BLaER1 treated with 17β-estradiol and CSF1 and Interleukin-3, amounts not matched to agents 10 nM and 100 nM (cell line): ENCODE measurements around the gene RPEL1.

Experiments used
- H3K27ac ChIP-seq, 11 experiments: shearing (Covaris generic); formaldehyde crosslinking; 2 replicates each; pipeline ENCODE4 v1.8.1; 2022
- H3K27me3 ChIP-seq, 11 experiments: shearing (Covaris generic); formaldehyde crosslinking; 2 replicates each; pipeline ENCODE4 v1.8.1; 2022
- H3K36me3 ChIP-seq, 11 experiments: shearing (Covaris generic); formaldehyde crosslinking; 2 replicates each; pipeline ENCODE4 v1.8.1; 2022
- H3K4me1 ChIP-seq, 10 experiments: shearing (Covaris generic); formaldehyde crosslinking; 2 replicates each; pipeline ENCODE4 v1.8.1; 2022
- H3K4me2 ChIP-seq, 11 experiments: shearing (Covaris generic); formaldehyde crosslinking; 2 replicates each; pipeline ENCODE4 v1.8.1; 2022
- H3K4me3 ChIP-seq, 10 experiments: shearing (Covaris generic); formaldehyde crosslinking; 2 replicates each; pipeline ENCODE4 v1.8.1; 2022
- H3K9ac ChIP-seq, 11 experiments: shearing (Covaris generic); formaldehyde crosslinking; 2 replicates each; pipeline ENCODE4 v1.8.1; 2022
- H3K9me3 ChIP-seq, 11 experiments: shearing (Covaris generic); formaldehyde crosslinking; replicated peaks in 1 of 11; 2 replicates each; pipeline ENCODE4 v1.8.1; 2022
- H4K20me1 ChIP-seq, 11 experiments: shearing (Covaris generic); formaldehyde crosslinking; 2 replicates each; pipeline ENCODE4 v1.8.1; 2022
- Cebpa-rat ChIP-seq, 11 experiments: shearing (Covaris generic); IDR thresholded peaks; 2 replicates each; pipeline ENCODE4 v1.8.1; 2022

The RPEL1 gene

GRCh38 chr10:103232131-103232673, 13.5 kb upstream of the RPEL1 start:
- no peaks in the 10 kb centered on the region for H4K20me1 ChIP-seq
- no peak overlapping the region for H3K4me3 ChIP-seq
- H3K36me3 ChIP-seq = no peaks in the 10 kb centered on the region
- H3K27ac ChIP-seq = no peak overlapping the region
- no peaks in the 10 kb centered on the region for H3K27me3 ChIP-seq
- no peak overlapping the region for H3K4me2 ChIP-seq
- no peak overlapping the region for H3K9ac ChIP-seq
- H3K4me1 ChIP-seq = peaks cover 0 to 8% (median 0%) of the 10 kb centered on the region in 10 experiments; a peak in 3 of 20 replicates
- TF ChIP-seq Cebpa-rat (IDR thresholded peaks at IDR 0.05) = no peak
- H3K9me3 ChIP-seq = no peaks in the 10 kb centered on the region

GRCh38 chr10:103232772-103233488, 12.8 kb upstream of the RPEL1 start:
- Histone ChIP-seq H3K4me1 (peaks cover 0 to 8% (median 0%) of the 10 kb centered on the region in 10 experiments; a peak in 3 of 20 replicates), H3K9me3 (no peaks in the 10 kb centered on the region), H4K20me1 (no peaks in the 10 kb centered on the region), H3K4me3 (no peak overlapping the region), H3K27ac (no peak overlapping the region), H3K9ac (no peak overlapping the region), H3K4me2 (no peak overlapping the region), H3K27me3 (no peaks in the 10 kb centered on the region), H3K36me3 (no peaks in the 10 kb centered on the region)
- no peak for TF ChIP-seq Cebpa-rat (IDR thresholded peaks at IDR 0.05)

- Histone ChIP-seq H3K4me2 (no peak overlapping the region), H3K9me3 (no peaks in the 10 kb centered on the region), H3K27me3 (no peaks in the 10 kb centered on the region), H3K4me3 (no peak overlapping the region), H3K9ac (no peak overlapping the region), H3K4me1 (peaks cover 0 to 8% (median 5%) of the 10 kb centered on the region in 10 experiments; a peak in 11 of 20 replicates), H3K27ac (no peak overlapping the region), H4K20me1 (no peaks in the 10 kb centered on the region), H3K36me3 (no peaks in the 10 kb centered on the region)
- TF ChIP-seq Cebpa-rat (IDR thresholded peaks at IDR 0.05) = no peak
These were observed 9.9 kb upstream of the RPEL1 start for GRCh38 chr10:103235775-103236174.

- Histone ChIP-seq H3K36me3 (no peaks in the 10 kb centered on the region), H3K9ac (no peak overlapping the region), H3K27me3 (no peaks in the 10 kb centered on the region), H3K4me1 (peaks cover 0 to 24% (median 8%) of the 10 kb centered on the region in 10 experiments; a peak in 14 of 20 replicates), H3K9me3 (no peaks in the 10 kb centered on the region), H3K4me3 (no peak overlapping the region), H3K4me2 (no peak overlapping the region), H4K20me1 (no peaks in the 10 kb centered on the region), H3K27ac (no peak overlapping the region)
- TF ChIP-seq Cebpa-rat (IDR thresholded peaks at IDR 0.05) = no peak
These were observed 7.0 kb upstream of the RPEL1 start for GRCh38 chr10:103238506-103239252.

- peak overlapping the region in 6 of 11 experiments; percentile 13 to 81 (median 46); a peak in 11 of 22 replicates for H3K4me2 ChIP-seq
- TF ChIP-seq Cebpa-rat (IDR thresholded peaks at IDR 0.05) = no peak
- peak overlapping the region in 7 of 11 experiments; percentile 6 to 51 (median 49); a peak in 10 of 22 replicates for H3K27ac ChIP-seq
- H3K9me3 ChIP-seq = no peaks in the 10 kb centered on the region
- H3K9ac ChIP-seq = peak overlapping the region in 3 of 11 experiments; percentile 6 to 51 (median 24); a peak in 1 of 22 replicates
- no peaks in the 10 kb centered on the region for H4K20me1 ChIP-seq
- peaks cover 0 to 24% (median 5%) of the 10 kb centered on the region in 10 experiments; a peak in 11 of 20 replicates for H3K4me1 ChIP-seq
- H3K27me3 ChIP-seq = no peaks in the 10 kb centered on the region
- H3K4me3 ChIP-seq = no peak overlapping the region
- H3K36me3 ChIP-seq = no peaks in the 10 kb centered on the region
These were observed 4.2 kb upstream of the RPEL1 start for GRCh38 chr10:103241262-103242011.

GRCh38 chr10:103244666-103245271, 918 bp upstream of the RPEL1 start:
- Histone ChIP-seq H3K4me2 (no peak overlapping the region), H3K9me3 (no peaks in the 10 kb centered on the region), H3K36me3 (no peaks in the 10 kb centered on the region), H3K9ac (no peak overlapping the region), H3K27ac (no peak overlapping the region), H4K20me1 (no peaks in the 10 kb centered on the region), H3K4me3 (no peak overlapping the region), H3K4me1 (peaks cover 0 to 24% (median 5%) of the 10 kb centered on the region in 10 experiments; a peak in 11 of 20 replicates), H3K27me3 (no peaks in the 10 kb centered on the region)
- TF ChIP-seq Cebpa-rat (IDR thresholded peaks at IDR 0.05) = no peak

GRCh38 chr10:103246324-103246723, 637 bp downstream of the RPEL1 start:
- peaks cover 0 to 3% (median 0%) of the 10 kb centered on the region in 11 experiments; a peak in 4 of 22 replicates for H3K9me3 ChIP-seq
- no peak overlapping the region for H3K4me3 ChIP-seq
- H4K20me1 ChIP-seq = no peaks in the 10 kb centered on the region
- no peak for TF ChIP-seq Cebpa-rat (IDR thresholded peaks at IDR 0.05)
- H3K4me2 ChIP-seq = no peak overlapping the region
- no peak overlapping the region for H3K27ac ChIP-seq
- H3K36me3 ChIP-seq = no peaks in the 10 kb centered on the region
- no peaks in the 10 kb centered on the region for H3K27me3 ChIP-seq
- H3K4me1 ChIP-seq = peaks cover 0 to 12% (median 3%) of the 10 kb centered on the region in 10 experiments; a peak in 10 of 20 replicates
- H3K9ac ChIP-seq = no peak overlapping the region

GRCh38 chr10:103254113-103254512, 8.4 kb downstream of the RPEL1 start:
- no peak overlapping the region for H3K4me3 ChIP-seq
- no peak overlapping the region for H3K4me2 ChIP-seq
- H4K20me1 ChIP-seq = no peaks in the 10 kb centered on the region
- TF ChIP-seq Cebpa-rat (IDR thresholded peaks at IDR 0.05) = no peak
- H3K36me3 ChIP-seq = no peaks in the 10 kb centered on the region
- H3K4me1 ChIP-seq = no peaks in the 10 kb centered on the region
- no peak overlapping the region for H3K9ac ChIP-seq
- peaks cover 2 to 12% (median 7%) of the 10 kb centered on the region in 11 experiments; a peak in 20 of 22 replicates for H3K9me3 ChIP-seq
- H3K27ac ChIP-seq = no peak overlapping the region
- H3K27me3 ChIP-seq = no peaks in the 10 kb centered on the region
